Esophagus muscularis mucosa (tissue), 4 donors: ENCODE data around the gene GPR137B. TPM values are rescaled to one million over a fixed set of nuclear protein-coding genes. Genes with fewer than 3 reads are reported as not detected.

Source experiments
- DNase-seq: peaks from one replicate; pipeline ENCODE4 v3.0.0-alpha.2; 2017; ENCODE audit errors: extremely low spot score
- H3K27ac ChIP-seq, 4 donors: fragments of 200-600 bp; sonication (generic); replicated peaks in 1 of 4; 1 replicate in 3 of 4; 2 replicates in 1 of 4; pipeline ENCODE4 v1.5.1; 2016 to 2019; ENCODE audit warnings: mild to moderate bottlenecking in 1 of 4
- H3K27me3 ChIP-seq, 4 donors: fragments of 200-600 bp; sonication (generic); one replicate each; pipeline versions ENCODE4 v1.5.1 to v1.6.0; 2016 to 2019
- H3K36me3 ChIP-seq, 4 donors: fragments of 200-600 bp; sonication (generic); one replicate each; pipeline ENCODE4 v1.5.1; 2016 to 2019
- H3K4me1 ChIP-seq, 4 donors: fragments of 200-600 bp; sonication (generic); one replicate each; pipeline ENCODE4 v1.5.1; 2016 to 2019
- H3K4me3 ChIP-seq, 4 donors: fragments of 200-600 bp; sonication (generic); 1 replicate in 2 of 4; 2 replicates in 2 of 4; pipeline ENCODE4 v1.5.1; 2016 to 2019; ENCODE audit warnings: mild to moderate bottlenecking in 4 of 4, moderate library complexity in 1 of 4
- H3K9me3 ChIP-seq, 4 donors: fragments of 200-600 bp; sonication (generic); 1 replicate in 3 of 4; 2 replicates in 1 of 4; pipeline ENCODE4 v1.5.1; 2016 to 2019
- EP300 ChIP-seq: sonication (generic); formaldehyde crosslinking; IDR thresholded peaks from one replicate; pipeline ENCODE4 v1.6.1; 2017; ENCODE audit warnings: antibody characterized with exemption
- POLR2A ChIP-seq: fragments of 450-650 bp; IDR thresholded peaks from one replicate; pipeline ENCODE4 v1.6.1; 2017; ENCODE audit warnings: antibody characterized with exemption, moderate library complexity, mild to moderate bottlenecking, low read depth
- POLR2AphosphoS5 ChIP-seq, 2 donors: sonication (generic); formaldehyde crosslinking; IDR thresholded peaks; one replicate each; pipeline ENCODE4 v1.6.1; 2017; ENCODE audit warnings: antibody characterized with exemption in 2 of 2
- WGBS: methylation state at CpG from one replicate; pipeline ENCODE4 v1.1.5; 2018; 5-methylcytosine and 5-hydroxymethylcytosine counted together
- intact Hi-C: fragments of 100-400 bp; cut with DNase I; formaldehyde crosslinking; loops from one replicate; pipeline ENCODE4 v1.15.1; 2023
- total RNA-seq, 4 donors: library from RNA; depleted of rRNA; stranded (reverse); fragments of >200 nt; gene quantifications; one replicate each; pipeline versions ENCODE4 v1.1.0 to v1.2.1, GENCODE V29; 2016
- TF ChIP-seq, protein P1 (sequence below), 3 experiments: fragments of 200-600 bp in 2 of 3; fragments of 450-650 bp in 1 of 3; sonication (generic) in 2 of 3; IDR thresholded peaks; one replicate each; pipeline ENCODE4 v1.5.1; 2017 to 2019; ENCODE audit warnings: antibody characterized with exemption in 3 of 3, mild to moderate bottlenecking in 2 of 3, moderate library complexity in 1 of 3

Gene GPR137B
- total RNA-seq, 4 donors from 2014 or later = 14.5 to 21.3 (median 15.7) TPM

DNA sequence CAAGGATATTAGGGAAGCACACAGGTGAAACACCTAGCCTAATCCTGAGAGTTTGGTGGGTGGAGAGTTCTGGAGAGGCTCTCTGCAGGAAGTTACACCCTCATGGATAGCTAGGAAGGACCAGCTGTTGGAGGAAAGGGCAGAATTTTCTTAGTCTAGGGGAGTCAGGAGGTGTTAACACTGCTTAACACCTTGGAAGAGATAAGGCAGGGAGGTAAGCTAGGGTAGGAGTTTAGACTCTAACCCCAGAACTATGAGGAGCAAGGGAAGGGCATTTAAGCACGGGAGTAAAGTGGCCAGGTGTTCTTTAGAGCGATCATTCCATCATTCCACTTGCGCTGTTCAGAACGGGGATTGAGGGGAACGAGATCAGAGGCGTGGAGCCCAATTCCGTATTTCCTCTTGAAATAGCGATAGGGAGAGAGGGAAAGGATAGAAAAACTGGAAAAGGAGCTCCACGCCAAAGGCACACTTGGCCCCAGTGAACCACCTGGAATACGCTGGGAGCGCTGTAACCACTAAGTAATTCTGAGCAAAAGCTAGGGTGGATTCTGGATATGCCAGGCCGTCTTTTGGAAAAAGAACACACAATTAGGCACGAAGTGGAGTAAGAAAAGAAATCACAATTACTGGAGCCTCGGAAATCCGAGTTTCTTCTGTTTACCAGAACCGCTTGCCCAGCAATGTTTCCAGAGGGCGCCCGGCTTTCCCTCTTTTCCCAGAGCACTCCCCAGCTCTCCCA lies 1.5 kb upstream of the GPR137B start:
- Histone ChIP-seq H3K27ac (peak overlapping the region in 2 of 4 donors; percentile 52 to 54), H3K4me3 (peak overlapping the region; percentile 72 to 94 (median 76)), H3K4me1 (peaks cover 22 to 43% (median 39%) of the 10 kb centered on the region in 4 donors), H3K36me3 (no peaks in the 10 kb centered on the region), H3K27me3 (peaks cover 0 to 31% (median 0%) of the 10 kb centered on the region in 4 donors), H3K9me3 (no peaks in the 10 kb centered on the region)
- intact Hi-C loops = no loop called here
- DNase-seq = no peak
- TF ChIP-seq POLR2A (no peak), POLR2AphosphoS5 (IDR thresholded peaks at IDR 0.05) (no peak)
- 21% methylated on average over 18 of the region's 18 CpGs for WGBS

DNA sequence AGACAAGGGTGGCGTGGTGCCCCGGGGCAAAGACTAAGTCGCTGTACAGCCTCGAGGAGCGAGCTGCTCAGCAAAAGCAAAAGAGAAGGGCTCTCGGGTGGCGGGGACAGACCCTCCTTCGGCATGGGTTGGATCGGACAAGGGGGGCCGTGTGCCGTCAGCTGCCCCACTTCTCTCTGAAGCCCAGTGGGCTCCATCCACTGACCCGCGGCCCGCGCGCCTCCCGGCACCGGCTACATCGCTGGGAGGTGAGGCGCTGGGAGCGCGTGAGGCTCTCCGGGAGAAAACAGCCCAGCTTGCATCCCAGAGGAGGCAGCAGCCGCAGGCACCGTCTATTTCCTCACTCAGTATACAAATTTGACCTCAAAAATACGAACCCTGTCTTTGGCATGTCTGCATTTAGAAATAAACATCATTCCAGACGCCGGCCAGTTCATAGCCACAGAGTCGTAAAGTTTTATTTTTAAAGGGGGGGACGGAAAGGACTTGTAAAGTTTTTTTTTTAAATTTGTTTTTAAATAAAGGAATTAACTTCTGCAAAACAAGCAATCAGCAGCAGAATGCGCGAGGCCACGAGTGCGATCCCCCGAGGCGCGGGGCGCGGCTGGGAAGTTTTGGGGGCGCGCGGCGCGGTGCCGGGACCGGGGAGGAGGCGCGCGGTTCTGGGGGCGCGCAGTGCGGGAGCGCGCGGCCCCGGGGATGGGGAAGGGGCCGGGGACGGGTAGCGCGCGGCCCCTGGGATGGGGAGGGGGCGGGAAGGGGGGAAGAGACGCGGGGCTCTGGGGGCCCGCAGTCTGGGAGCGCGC lies 689 bp upstream of the GPR137B start:
- peak overlapping the region; percentile 72 to 94 (median 76) for H3K4me3 ChIP-seq
- no peak for DNase-seq
- H3K27ac ChIP-seq = peak overlapping the region; percentile 45 to 55 (median 53)
- H3K4me1 ChIP-seq = peaks cover 22 to 45% (median 39%) of the 10 kb centered on the region in 4 donors
- peaks cover 0 to 30% (median 0%) of the 10 kb centered on the region in 4 donors for H3K27me3 ChIP-seq
- intact Hi-C loops = no loop called here
- H3K36me3 ChIP-seq = no peaks in the 10 kb centered on the region
- TF ChIP-seq EP300 (no peak), POLR2AphosphoS5 (IDR thresholded peaks at IDR 0.05) (no peak)
- no peaks in the 10 kb centered on the region for H3K9me3 ChIP-seq
- WGBS = 0% methylated on average over 25 of the region's 67 CpGs

DNA sequence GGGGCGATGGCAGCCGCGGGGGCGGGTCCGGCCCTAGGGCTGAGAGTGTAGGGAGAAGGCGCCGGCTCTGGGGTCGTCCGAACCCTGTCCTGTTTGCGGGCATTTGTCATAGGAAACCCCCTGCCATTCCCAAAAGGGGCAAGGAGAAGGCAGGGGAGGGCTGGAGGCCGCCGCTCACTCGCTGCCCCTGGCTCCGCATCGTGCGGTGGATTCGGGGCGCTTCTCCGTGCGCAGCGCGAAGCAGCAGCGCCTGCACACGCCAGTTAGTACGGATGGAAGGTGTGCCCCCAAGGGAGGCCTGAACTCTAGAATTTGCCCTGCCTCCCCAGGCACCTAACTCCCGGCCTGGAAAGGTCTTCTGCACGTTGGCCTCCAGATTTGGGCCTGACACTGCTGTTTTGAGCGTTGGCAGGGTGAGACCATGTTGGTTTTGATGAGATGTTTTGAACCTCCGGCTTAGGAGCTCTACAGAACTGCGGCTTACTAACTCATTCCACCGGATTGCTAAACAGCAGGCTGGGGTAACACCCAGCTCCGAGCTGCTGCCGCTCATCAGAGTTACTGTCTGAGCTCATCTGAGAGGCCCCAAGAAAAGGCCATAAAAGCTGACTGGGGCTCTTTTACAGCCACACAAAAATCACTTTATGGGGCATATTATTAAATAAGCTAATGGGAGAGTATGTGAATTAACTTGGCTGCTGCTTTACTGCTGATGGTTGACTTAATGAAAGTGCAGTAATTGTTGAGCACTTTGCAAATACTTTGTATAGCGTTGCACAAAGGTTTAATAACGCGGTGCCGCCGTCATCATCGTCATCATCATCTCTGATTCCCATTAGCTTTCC lies 987 bp downstream of the GPR137B start:
- DNase-seq = no peak
- intact Hi-C loops = no loop called here
- WGBS = 51% methylated on average over 12 of the region's 39 CpGs
- no peaks in the 10 kb centered on the region for H3K9me3 ChIP-seq
- no peaks in the 10 kb centered on the region for H3K36me3 ChIP-seq
- H3K27ac ChIP-seq = peak overlapping the region; percentile 60 to 67 (median 62)
- TF ChIP-seq EP300 (no peak), POLR2A (no peak), POLR2AphosphoS5 (IDR thresholded peaks at IDR 0.05) (no peak)
- TF ChIP-seq, protein P1, sequence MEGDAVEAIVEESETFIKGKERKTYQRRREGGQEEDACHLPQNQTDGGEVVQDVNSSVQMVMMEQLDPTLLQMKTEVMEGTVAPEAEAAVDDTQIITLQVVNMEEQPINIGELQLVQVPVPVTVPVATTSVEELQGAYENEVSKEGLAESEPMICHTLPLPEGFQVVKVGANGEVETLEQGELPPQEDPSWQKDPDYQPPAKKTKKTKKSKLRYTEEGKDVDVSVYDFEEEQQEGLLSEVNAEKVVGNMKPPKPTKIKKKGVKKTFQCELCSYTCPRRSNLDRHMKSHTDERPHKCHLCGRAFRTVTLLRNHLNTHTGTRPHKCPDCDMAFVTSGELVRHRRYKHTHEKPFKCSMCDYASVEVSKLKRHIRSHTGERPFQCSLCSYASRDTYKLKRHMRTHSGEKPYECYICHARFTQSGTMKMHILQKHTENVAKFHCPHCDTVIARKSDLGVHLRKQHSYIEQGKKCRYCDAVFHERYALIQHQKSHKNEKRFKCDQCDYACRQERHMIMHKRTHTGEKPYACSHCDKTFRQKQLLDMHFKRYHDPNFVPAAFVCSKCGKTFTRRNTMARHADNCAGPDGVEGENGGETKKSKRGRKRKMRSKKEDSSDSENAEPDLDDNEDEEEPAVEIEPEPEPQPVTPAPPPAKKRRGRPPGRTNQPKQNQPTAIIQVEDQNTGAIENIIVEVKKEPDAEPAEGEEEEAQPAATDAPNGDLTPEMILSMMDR (IDR thresholded peaks at IDR 0.05) = no peak
- H3K4me3 ChIP-seq = peak overlapping the region; percentile 72 to 94 (median 76)
- peaks cover 34 to 55% (median 42%) of the 10 kb centered on the region in 4 donors for H3K4me1 ChIP-seq
- H3K27me3 ChIP-seq = peaks cover 0 to 23% (median 0%) of the 10 kb centered on the region in 4 donors

DNA sequence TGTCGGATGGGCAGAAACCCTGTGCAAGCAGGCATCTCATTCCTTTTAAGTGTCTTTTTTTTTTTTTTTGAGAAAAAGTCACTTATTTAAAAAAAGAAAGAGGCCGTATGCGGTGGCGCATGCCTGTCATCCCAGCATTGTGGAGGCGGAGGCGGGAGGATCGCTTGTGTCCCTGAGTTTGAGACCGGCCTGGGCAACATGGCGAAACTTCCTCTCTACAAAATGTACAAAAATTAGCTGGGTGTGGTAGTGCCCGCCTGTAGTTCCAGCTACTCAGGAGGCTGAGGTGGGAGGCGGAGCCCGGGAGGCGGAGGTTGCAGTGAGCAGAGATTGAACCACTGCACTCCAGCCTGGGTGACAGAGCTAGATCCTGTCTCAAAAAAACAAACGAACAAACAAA lies 1.7 kb downstream of the GPR137B start:
- TF ChIP-seq, protein P1 (IDR thresholded peaks at IDR 0.05) = no peak
- TF ChIP-seq POLR2AphosphoS5 (IDR thresholded peaks at IDR 0.05) (no peak), POLR2A (no peak), EP300 (no peak)
- WGBS = 95% methylated on average over 14 of the region's 14 CpGs
- H3K4me1 ChIP-seq = peaks cover 39 to 61% (median 48%) of the 10 kb centered on the region in 4 donors
- no peaks in the 10 kb centered on the region for H3K9me3 ChIP-seq
- DNase-seq = no peak
- H3K27me3 ChIP-seq = peaks cover 0 to 17% (median 0%) of the 10 kb centered on the region in 4 donors
- H3K27ac ChIP-seq = no peak overlapping the region
- H3K36me3 ChIP-seq = no peaks in the 10 kb centered on the region
- H3K4me3 ChIP-seq = peak overlapping the region; percentile 72 to 94 (median 76)
- intact Hi-C loops = no loop called here

DNA sequence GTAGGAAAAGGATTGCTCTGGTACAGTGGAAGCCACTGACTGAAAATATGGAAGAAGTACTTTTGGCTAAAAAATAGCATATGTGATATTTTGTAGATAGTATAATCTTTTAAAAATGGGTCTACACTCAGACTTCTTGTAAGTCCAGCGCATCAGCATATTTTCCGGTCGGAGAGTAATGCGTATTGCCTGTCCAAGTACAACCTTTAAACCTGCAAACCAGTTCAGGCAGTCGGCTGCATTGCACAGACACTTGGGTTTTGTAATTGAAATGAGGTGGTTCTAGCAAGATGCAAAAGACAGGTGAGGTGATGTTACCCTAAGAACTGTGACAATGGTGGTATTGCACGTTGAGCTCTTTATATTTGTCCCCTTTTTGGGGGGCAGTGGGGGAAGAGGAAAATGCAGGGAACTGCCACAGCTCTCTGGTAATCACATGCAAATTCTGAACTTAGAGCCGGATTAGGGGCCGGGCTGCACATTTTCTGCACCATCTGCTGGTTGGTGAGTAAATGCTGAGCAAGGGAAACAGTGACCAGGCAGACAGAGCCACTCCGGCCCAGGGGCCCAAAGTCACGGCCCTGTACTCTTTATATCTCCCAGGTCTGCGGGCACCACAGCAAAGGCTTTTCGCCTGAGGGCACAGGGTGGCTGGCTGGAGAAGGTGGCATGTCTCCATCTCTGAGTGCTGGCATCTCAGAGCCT lies 2.3 kb downstream of the GPR137B start:
- no peaks in the 10 kb centered on the region for H3K36me3 ChIP-seq
- no peak for DNase-seq
- whole genome bisulfite sequencing = 80% methylated on average over 8 of the region's 12 CpGs
- TF ChIP-seq, protein P1 (IDR thresholded peaks at IDR 0.05) = no peak
- TF ChIP-seq POLR2AphosphoS5 (IDR thresholded peaks at IDR 0.05) (no peak), EP300 (no peak), POLR2A (no peak)
- H3K9me3 ChIP-seq = no peaks in the 10 kb centered on the region
- H3K4me1 ChIP-seq = peaks cover 43 to 61% (median 49%) of the 10 kb centered on the region in 4 donors
- intact Hi-C loops = no loop called here
- H3K27me3 ChIP-seq = peaks cover 0 to 17% (median 0%) of the 10 kb centered on the region in 4 donors
- no peak overlapping the region for H3K27ac ChIP-seq
- peak overlapping the region; percentile 0 to 94 (median 76) for H3K4me3 ChIP-seq
